Adipocyte (in vitro differentiated cells): ENCODE measurements around the gene DEPDC4.

Experiments
- DNase-seq: peaks from one replicate; pipeline ENCODE4 v3.0.0-alpha.2; 2015; ENCODE audit warnings: low read depth
- H3K27me3 ChIP-seq: replicated peaks from 2 replicates; pipeline ENCODE4 v1.7.0; 2013; ENCODE audit warnings: mild to moderate bottlenecking, low read length, moderate library complexity; ENCODE audit not compliant: control insufficient read depth, insufficient read depth
- H3K36me3 ChIP-seq: 2 replicates; pipeline ENCODE4 v1.7.0; 2013; ENCODE audit warnings: low read length, mild to moderate bottlenecking, moderate library complexity; ENCODE audit not compliant: control insufficient read depth, insufficient read depth, severe bottlenecking
- H3K4me1 ChIP-seq: 2 replicates; pipeline ENCODE4 v1.7.0; 2013; ENCODE audit warnings: mild to moderate bottlenecking, low read length, moderate library complexity; ENCODE audit not compliant: control insufficient read depth, insufficient read depth
- H3K4me3 ChIP-seq: 2 replicates; pipeline ENCODE4 v1.7.0; 2013; ENCODE audit warnings: mild to moderate bottlenecking, low read length, moderate library complexity
- H3K9ac ChIP-seq: 2 replicates; pipeline ENCODE4 v1.7.0; 2013; ENCODE audit warnings: mild to moderate bottlenecking, low read length, moderate library complexity
- H3K9me3 ChIP-seq: 2 replicates; pipeline ENCODE4 v1.7.0; 2013; ENCODE audit warnings: mild to moderate bottlenecking, low read length, moderate library complexity; ENCODE audit not compliant: control insufficient read depth

DEPDC4 gene

GRCh38 chr12:100211698-100212097, 55.2 kb downstream of the DEPDC4 start:
- Histone ChIP-seq H3K4me3 (no peak overlapping the region), H3K27me3 (no peaks in the 10 kb centered on the region), H3K36me3 (peaks cover 77% of the 10 kb centered on the region), H3K9me3 (no peaks in the 10 kb centered on the region), H3K9ac (no peak overlapping the region), H3K4me1 (peaks cover 12% of the 10 kb centered on the region)
- no peak for DNase-seq

DNA sequence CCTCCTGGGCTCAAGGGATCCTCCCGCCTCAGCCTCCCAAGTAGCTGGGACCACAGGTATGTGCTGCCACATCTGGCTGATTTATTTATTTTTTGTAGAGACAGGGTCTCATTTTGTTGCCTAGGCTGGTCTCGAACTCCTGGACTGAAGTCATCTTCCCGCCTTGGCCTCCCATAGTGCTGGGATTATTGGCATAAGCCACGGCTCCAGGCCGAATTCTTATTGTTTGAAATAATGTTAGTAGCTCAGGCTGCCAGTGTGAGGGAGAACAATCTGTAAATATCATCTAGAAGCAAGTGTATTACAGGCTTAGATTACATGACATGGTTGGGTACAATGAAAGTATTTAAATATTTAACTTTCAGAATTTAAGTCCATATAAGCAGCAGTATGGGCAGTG, 58.0 kb downstream of the DEPDC4 start:
- DNase-seq, result no peak
- no peak overlapping the region for H3K9ac ChIP-seq
- no peaks in the 10 kb centered on the region for H3K9me3 ChIP-seq
- no peaks in the 10 kb centered on the region for H3K27me3 ChIP-seq
- H3K36me3 ChIP-seq, result peaks cover 75% of the 10 kb centered on the region
- H3K4me1 ChIP-seq, result no peaks in the 10 kb centered on the region
- H3K4me3 ChIP-seq, result no peak overlapping the region

DNA sequence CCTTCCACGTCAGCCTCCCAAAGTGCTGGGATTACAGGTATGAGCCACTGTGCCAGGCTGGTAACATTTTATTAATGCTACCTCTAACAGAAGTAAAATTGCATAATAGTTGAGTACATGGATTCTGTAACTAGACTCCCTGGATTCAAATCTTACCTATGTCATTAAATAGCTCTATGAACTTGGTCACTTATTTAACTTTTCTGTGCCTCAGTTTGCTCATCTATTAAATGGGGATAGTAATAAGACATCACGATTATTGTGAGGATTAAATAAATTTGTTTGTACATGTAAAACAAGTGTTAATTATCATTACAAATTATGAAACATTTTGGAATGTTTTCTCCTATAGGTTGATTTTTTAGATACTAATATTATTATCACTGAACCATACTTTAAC, 59.6 kb downstream of the DEPDC4 start:
- Histone ChIP-seq H3K36me3 (peaks cover 63% of the 10 kb centered on the region), H3K9me3 (no peaks in the 10 kb centered on the region), H3K27me3 (no peaks in the 10 kb centered on the region), H3K9ac (no peak overlapping the region), H3K4me3 (no peak overlapping the region), H3K4me1 (no peaks in the 10 kb centered on the region)
- no peak for DNase-seq

GRCh38 chr12:100201604-100202423, 65.1 kb downstream of the DEPDC4 start:
- no peaks in the 10 kb centered on the region for H3K9me3 ChIP-seq
- H3K4me3 ChIP-seq, result peak overlapping the region; percentile 92
- peaks cover 8% of the 10 kb centered on the region for H3K4me1 ChIP-seq
- H3K27me3 ChIP-seq, result no peaks in the 10 kb centered on the region
- DNase-seq, result no peak
- H3K36me3 ChIP-seq, result peaks cover 10% of the 10 kb centered on the region
- peak overlapping the region; percentile 96 for H3K9ac ChIP-seq

GRCh38 chr12:100200463-100201181, 66.3 kb downstream of the DEPDC4 start, which contains the start of gene ACTR6:
TSS of gene ACTR6 (plus strand) at chr12:100200815. CDS start at chr12:100200852, 37 bp downstream.
- Histone ChIP-seq H3K9me3 (no peaks in the 10 kb centered on the region), H3K4me3 (peak within 1 kb of the TSS; percentile 92), H3K36me3 (peaks cover under 1% of the 10 kb centered on the region), H3K9ac (peak within 1 kb of the TSS; percentile 96), H3K27me3 (no peaks in the 10 kb centered on the region), H3K4me1 (peaks cover 8% of the 10 kb centered on the region)
- DNase-seq, result peak; percentile 98

DNA sequence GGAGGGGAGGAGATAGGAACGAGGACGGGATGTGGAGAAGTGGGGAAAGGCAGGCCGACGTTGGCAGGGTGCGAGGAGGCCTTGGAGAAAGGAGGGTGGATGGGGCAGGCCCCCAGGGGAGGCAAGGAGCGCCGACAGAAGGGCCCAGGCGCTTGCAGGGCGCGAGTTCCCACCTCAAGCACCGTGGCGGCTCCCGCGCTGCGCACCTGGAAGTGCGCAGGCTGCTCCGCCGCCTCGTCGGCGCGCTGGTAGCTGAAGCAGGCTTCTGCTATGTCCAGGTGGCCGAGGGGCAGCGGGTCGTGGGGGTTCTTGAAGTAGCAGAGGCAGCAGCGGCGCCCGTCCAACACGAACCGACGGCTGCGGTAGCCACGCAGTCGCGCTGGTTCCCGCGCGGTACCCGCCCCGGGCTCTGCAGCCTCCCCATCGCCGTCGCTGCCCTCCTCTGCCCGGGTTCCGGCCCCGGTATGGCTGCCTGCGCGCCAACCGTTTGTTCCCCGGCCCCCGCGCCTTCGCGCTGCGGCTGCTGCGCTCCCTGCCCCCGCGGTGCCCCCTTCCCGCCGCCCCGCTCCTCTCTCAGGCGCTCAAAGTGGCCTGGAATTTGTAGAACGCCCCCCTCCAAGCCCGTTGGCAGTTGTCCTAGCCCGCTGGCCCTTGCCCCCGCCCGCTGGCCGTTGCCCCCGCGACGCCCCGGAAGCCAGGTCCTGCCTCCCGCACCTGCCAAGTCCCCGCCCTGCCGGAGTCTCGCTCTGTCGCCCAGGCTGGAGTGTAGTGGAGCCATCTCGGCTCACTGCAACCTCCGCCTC, 67.3 kb downstream of the DEPDC4 start:
- no peaks in the 10 kb centered on the region for H3K27me3 ChIP-seq
- H3K4me3 ChIP-seq, result peak overlapping the region; percentile 92
- H3K9ac ChIP-seq, result peak overlapping the region; percentile 96
- no peaks in the 10 kb centered on the region for H3K9me3 ChIP-seq
- DNase-seq, result peak; percentile 63
- H3K4me1 ChIP-seq, result peaks cover 8% of the 10 kb centered on the region
- no peaks in the 10 kb centered on the region for H3K36me3 ChIP-seq

- H3K4me1 ChIP-seq, result peaks cover 8% of the 10 kb centered on the region
- no peaks in the 10 kb centered on the region for H3K36me3 ChIP-seq
- no peak overlapping the region for H3K9ac ChIP-seq
- H3K4me3 ChIP-seq, result peak overlapping the region; percentile 92
- DNase-seq, result no peak
- no peaks in the 10 kb centered on the region for H3K9me3 ChIP-seq
- H3K27me3 ChIP-seq, result no peaks in the 10 kb centered on the region
Measured at GRCh38 chr12:100199023-100199346, 67.9 kb downstream of the DEPDC4 start.

GRCh38 chr12:100197486-100197885, 69.4 kb downstream of the DEPDC4 start:
- Histone ChIP-seq H3K4me3 (no peak overlapping the region), H3K9me3 (no peaks in the 10 kb centered on the region), H3K36me3 (no peaks in the 10 kb centered on the region), H3K27me3 (no peaks in the 10 kb centered on the region), H3K4me1 (peaks cover 8% of the 10 kb centered on the region), H3K9ac (no peak overlapping the region)
- no peak for DNase-seq

DNA sequence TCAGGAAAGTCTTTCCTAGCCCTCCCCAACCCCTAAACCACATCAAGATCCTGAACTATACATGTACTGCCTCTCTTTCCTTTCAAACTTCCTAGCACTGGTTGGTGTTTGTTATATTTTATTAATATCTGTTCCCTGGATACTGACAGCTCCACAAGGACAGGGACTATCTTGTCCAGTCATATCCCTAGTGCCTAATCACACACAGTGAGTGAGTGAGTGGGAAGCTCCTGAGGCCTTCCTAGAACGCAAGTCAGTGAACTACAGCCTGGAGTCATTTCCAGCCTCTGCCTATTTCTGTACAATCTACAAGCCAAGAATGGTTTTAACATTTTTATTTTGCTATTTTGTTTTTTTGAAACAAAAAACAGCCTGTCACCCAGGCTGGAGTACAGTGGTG, 73.8 kb downstream of the DEPDC4 start:
- DNase-seq, result no peak
- Histone ChIP-seq H3K27me3 (no peaks in the 10 kb centered on the region), H3K36me3 (no peaks in the 10 kb centered on the region), H3K4me1 (no peaks in the 10 kb centered on the region), H3K9me3 (no peaks in the 10 kb centered on the region), H3K4me3 (no peak overlapping the region), H3K9ac (no peak overlapping the region)
